Measurements from ENCODE around the gene MAGI3. TPM values are rescaled to one million over a fixed set of nuclear protein-coding genes. Genes with fewer than 3 reads are reported as not detected.
"Not testable (repeated sequence)": the region's sequence is repeated elsewhere in the genome, so short reads cannot be mapped to it uniquely, and the experiment has no call there.

MAGI3 gene
- total RNA-seq, 2 experiments from 2014 or later = 4.7 to 7.8 TPM

DNA sequence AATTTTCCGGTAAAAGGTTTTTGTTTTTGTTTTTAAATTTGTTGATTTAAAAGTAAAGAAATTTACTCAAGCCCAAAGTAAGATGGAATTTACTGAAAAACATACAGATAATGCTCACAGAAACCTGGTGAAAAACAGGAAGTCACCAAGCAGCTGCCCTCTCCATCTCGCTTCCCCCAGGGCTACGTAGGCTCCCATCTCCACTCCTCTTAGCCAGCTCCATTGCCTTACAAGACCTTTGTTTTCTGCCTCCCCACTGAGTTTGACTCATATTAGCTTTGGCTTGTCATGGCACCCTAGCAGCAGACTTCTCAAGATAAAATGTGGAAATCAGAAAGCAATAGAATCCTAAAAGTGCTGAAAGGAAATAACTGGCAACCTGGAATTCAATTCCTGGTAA, 311.1 kb downstream of the MAGI3 start:
- H4K20me1 ChIP-seq (ENCODE audit: insufficient read depth, low read length) = no peaks in the 10 kb centered on the region
- no TSS peak for BruUV-seq (replicated peaks)

DNA sequence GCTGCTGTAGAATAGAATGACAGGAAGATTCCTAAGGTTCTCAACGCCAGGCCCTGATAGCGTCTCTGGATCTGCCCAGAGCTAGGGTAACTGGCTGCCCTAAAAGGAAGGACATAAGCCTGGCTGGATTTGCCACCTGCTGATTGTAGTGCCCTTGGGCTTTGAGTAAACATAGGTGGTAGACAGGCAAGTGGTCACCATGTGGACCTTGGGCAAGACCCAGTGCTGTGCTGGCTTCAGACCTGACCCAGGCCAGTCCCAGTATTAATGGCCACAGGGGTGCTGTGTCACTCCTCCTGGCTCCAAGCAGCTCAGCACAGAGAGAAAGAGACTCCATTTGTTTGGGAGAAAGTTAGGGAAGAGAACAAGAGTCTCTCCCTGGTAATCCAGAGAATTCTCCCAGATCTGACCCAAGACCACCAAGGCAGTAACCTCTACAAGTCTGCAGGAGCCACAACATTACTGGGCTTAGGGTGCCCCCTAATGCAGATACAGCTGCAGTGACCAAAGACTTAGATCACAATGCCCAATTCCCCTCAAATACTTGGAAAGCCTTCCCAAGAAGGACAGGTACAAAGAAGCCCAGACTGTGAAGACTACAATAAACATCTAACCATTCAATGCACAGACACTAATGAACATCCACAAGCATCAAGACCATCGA, 324.4 kb downstream of the MAGI3 start:
- CTCF ChIA-PET (ENCODE audit: unreplicated experiment) = no interaction called here
- no peaks in the 10 kb centered on the region for H4K20me1 ChIP-seq (ENCODE audit: insufficient read depth, low read length)
- H3K27ac ChIP-seq (ENCODE audit: low read depth, low read length, poor library complexity, severe bottlenecking) = no peak overlapping the region
- TF ChIP-seq EZH2phosphoT487 (IDR thresholded peaks at IDR 0.05; ENCODE audit: borderline replicate concordance, low read depth, low read length) = no peak
- TF ChIP-seq, protein P1, sequence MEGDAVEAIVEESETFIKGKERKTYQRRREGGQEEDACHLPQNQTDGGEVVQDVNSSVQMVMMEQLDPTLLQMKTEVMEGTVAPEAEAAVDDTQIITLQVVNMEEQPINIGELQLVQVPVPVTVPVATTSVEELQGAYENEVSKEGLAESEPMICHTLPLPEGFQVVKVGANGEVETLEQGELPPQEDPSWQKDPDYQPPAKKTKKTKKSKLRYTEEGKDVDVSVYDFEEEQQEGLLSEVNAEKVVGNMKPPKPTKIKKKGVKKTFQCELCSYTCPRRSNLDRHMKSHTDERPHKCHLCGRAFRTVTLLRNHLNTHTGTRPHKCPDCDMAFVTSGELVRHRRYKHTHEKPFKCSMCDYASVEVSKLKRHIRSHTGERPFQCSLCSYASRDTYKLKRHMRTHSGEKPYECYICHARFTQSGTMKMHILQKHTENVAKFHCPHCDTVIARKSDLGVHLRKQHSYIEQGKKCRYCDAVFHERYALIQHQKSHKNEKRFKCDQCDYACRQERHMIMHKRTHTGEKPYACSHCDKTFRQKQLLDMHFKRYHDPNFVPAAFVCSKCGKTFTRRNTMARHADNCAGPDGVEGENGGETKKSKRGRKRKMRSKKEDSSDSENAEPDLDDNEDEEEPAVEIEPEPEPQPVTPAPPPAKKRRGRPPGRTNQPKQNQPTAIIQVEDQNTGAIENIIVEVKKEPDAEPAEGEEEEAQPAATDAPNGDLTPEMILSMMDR (conservative IDR thresholded peaks at IDR 0.05; ENCODE audit: low read length) = no peak
- no peak overlapping the region for H3K4me3 ChIP-seq (ENCODE audit: low read depth, low read length, poor library complexity, severe bottlenecking)
- no peak overlapping the region for H3K4me2 ChIP-seq (ENCODE audit: low read length)
- no peaks in the 10 kb centered on the region for H3K9me2 ChIP-seq (ENCODE audit: insufficient read depth, low read length)
- peaks cover 14% of the 10 kb centered on the region; the same call in 1 of the 2 replicates for H3K9me3 ChIP-seq (ENCODE audit: low read length)
- DNase-seq (ENCODE audit: low spot score) = no peak
- no TSS peak for BruUV-seq (replicated peaks)
- intact Hi-C loops (cut with micrococcal nuclease; ENCODE audit: unreplicated experiment) = no loop called here
- no peaks in the 10 kb centered on the region for H3K4me1 ChIP-seq (ENCODE audit: insufficient read depth, low read length, poor library complexity, severe bottlenecking)
- peaks cover 21% of the 10 kb centered on the region for H3K36me3 ChIP-seq (ENCODE audit: insufficient read depth, low read length)
- no peak overlapping the region for H2AFZ ChIP-seq (ENCODE audit: low read length)
- no peaks in the 10 kb centered on the region for H3K79me2 ChIP-seq (ENCODE audit: insufficient read depth, low read depth, low read length)
- POLR2A ChIA-PET = interaction anchor here (0.7 kb wide), 1 partner anchor 8 kb away, joined by 3 read pairs; no protein-coding TSS in a partner anchor

More for the DNA sequence above, 311.1 kb downstream of the MAGI3 start:
- no peak overlapping the region for H3K27ac ChIP-seq (ENCODE audit: low read depth, low read length, poor library complexity, severe bottlenecking)
- peak; percentile 15 for DNase-seq (ENCODE audit: low spot score)
- ChIA-PET CTCF (ENCODE audit: unreplicated experiment) (no interaction called here), POLR2A (interaction anchor here (0.6 to 1.0 kb wide), 3 partner anchors 9 to 648 kb away, joined by 3 to 4 read pairs (median 4); no protein-coding TSS in a partner anchor)
- intact Hi-C loops (cut with micrococcal nuclease; ENCODE audit: unreplicated experiment) = no loop called here
- no peaks in the 10 kb centered on the region for H3K36me3 ChIP-seq (ENCODE audit: insufficient read depth, low read length)
- no peak overlapping the region for H2AFZ ChIP-seq (ENCODE audit: low read length)
- no peaks in the 10 kb centered on the region for H3K9me3 ChIP-seq (ENCODE audit: low read length)
- no peaks in the 10 kb centered on the region for H3K4me1 ChIP-seq (ENCODE audit: insufficient read depth, low read length, poor library complexity, severe bottlenecking)
- no peaks in the 10 kb centered on the region for H3K9me2 ChIP-seq (ENCODE audit: insufficient read depth, low read length)
- no peaks in the 10 kb centered on the region for H3K79me2 ChIP-seq (ENCODE audit: insufficient read depth, low read depth, low read length)
- H3K4me2 ChIP-seq (ENCODE audit: low read length) = no peak overlapping the region
- H3K4me3 ChIP-seq (ENCODE audit: low read depth, low read length, poor library complexity, severe bottlenecking) = no peak overlapping the region
- TF ChIP-seq, protein P1 (conservative IDR thresholded peaks at IDR 0.05; ENCODE audit: low read length) = no peak
- TF ChIP-seq EZH2phosphoT487 (IDR thresholded peaks at IDR 0.05; ENCODE audit: borderline replicate concordance, low read depth, low read length) = no peak

DNA sequence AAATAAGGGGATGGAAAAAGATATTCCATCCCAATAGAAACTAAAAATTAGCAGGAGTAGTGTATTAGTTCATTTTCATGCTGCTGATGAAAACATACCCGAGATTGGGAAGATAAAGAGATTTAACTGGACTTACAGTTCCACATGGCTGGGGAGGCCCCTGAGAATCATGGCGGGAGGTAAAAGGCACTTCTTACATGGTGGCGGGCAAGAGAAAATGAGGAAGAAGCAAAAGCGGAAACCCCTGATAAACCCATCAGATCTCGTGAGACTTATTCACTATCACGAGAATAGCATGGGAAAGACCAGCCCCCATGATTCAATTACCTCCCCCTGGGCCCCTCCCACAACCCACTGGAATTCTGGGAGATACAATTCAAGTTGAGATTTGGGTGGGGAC, 327.2 kb downstream of the MAGI3 start:
- CTCF ChIA-PET (ENCODE audit: unreplicated experiment); H3K79me2 ChIP-seq (ENCODE audit: insufficient read depth, low read depth, low read length); DNase-seq (ENCODE audit: low spot score); intact Hi-C loops (cut with micrococcal nuclease; ENCODE audit: unreplicated experiment); BruUV-seq (replicated peaks); H3K4me2 ChIP-seq (ENCODE audit: low read length); H4K20me1 ChIP-seq (ENCODE audit: insufficient read depth, low read length); H3K27ac ChIP-seq (ENCODE audit: low read depth, low read length, poor library complexity, severe bottlenecking); H3K4me1 ChIP-seq (ENCODE audit: insufficient read depth, low read length, poor library complexity, severe bottlenecking); H3K9me2 ChIP-seq (ENCODE audit: insufficient read depth, low read length); H2AFZ ChIP-seq (ENCODE audit: low read length); POLR2A ChIA-PET; H3K4me3 ChIP-seq (ENCODE audit: low read depth, low read length, poor library complexity, severe bottlenecking): not testable (repeated sequence)
- Histone ChIP-seq H3K36me3 (ENCODE audit: insufficient read depth, low read length) (peaks cover 36% of the 10 kb centered on the region), H3K9me3 (ENCODE audit: low read length) (peaks cover 21% of the 10 kb centered on the region; the same call in 1 of the 2 replicates)

DNA sequence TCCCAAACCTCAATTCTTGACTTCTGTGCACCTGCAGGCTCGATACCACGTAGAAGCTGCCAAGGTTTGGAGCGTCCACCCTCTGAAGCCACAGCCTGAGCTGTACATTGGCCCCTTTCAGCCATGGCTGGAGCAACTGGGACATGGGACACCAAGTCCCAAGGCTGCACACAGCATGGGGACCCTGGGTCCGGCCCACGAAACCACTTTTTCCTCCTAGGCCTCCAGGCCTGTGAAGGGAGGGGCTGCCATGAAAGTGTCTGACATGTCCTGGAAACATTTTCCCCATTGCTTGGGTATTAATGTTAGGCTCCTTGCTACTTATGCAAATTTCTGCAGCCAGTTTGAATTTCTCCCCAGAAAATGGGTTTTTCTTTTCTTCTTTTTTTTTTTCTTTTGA, 328.3 kb downstream of the MAGI3 start:
- H3K4me1 ChIP-seq (ENCODE audit: insufficient read depth, low read length, poor library complexity, severe bottlenecking); H3K9me2 ChIP-seq (ENCODE audit: insufficient read depth, low read length); H2AFZ ChIP-seq (ENCODE audit: low read length); POLR2A ChIA-PET; BruUV-seq (replicated peaks); DNase-seq (ENCODE audit: low spot score); CTCF ChIA-PET (ENCODE audit: unreplicated experiment); H3K79me2 ChIP-seq (ENCODE audit: insufficient read depth, low read depth, low read length); H4K20me1 ChIP-seq (ENCODE audit: insufficient read depth, low read length); H3K27ac ChIP-seq (ENCODE audit: low read depth, low read length, poor library complexity, severe bottlenecking); H3K4me2 ChIP-seq (ENCODE audit: low read length); intact Hi-C loops (cut with micrococcal nuclease; ENCODE audit: unreplicated experiment); H3K4me3 ChIP-seq (ENCODE audit: low read depth, low read length, poor library complexity, severe bottlenecking): not testable (repeated sequence)
- peaks cover 36% of the 10 kb centered on the region for H3K36me3 ChIP-seq (ENCODE audit: insufficient read depth, low read length)
- peaks cover 21% of the 10 kb centered on the region; the same call in 1 of the 2 replicates for H3K9me3 ChIP-seq (ENCODE audit: low read length)

All from OCI-LY7 (cell line).